G401.6 (cell line): ENCODE measurements around the gene FLNB.
"Not testable (repeated sequence)": the region's sequence is repeated elsewhere in the genome, so short reads cannot be mapped to it uniquely, and the experiment has no call there.

Source experiments
- FAIRE-seq: peaks from 2 replicates; lab custom pipeline; 2012; peaks lifted over from hg19 to GRCh38; lab: Jason Lieb, UNC

The FLNB gene

GRCh38 chr3:58052373-58053273 lies 44.4 kb downstream of the FLNB start:
- FAIRE-seq: no peak

GRCh38 chr3:58054652-58055051 lies 46.4 kb downstream of the FLNB start:
- FAIRE-seq: no peak

- FAIRE-seq: no peak
Observed at GRCh38 chr3:58055314-58055713, 47.1 kb downstream of the FLNB start.

GRCh38 chr3:58055891-58056290 lies 47.7 kb downstream of the FLNB start:
- FAIRE-seq: not testable (repeated sequence)

GRCh38 chr3:58058361-58059263 lies 50.4 kb downstream of the FLNB start:
- no peak for FAIRE-seq

- no peak for FAIRE-seq
Observed at GRCh38 chr3:58059349-58060321, 51.4 kb downstream of the FLNB start.

GRCh38 chr3:58062472-58062871 lies 54.2 kb downstream of the FLNB start:
- no peak for FAIRE-seq

GRCh38 chr3:58063022-58063815 lies 55.0 kb downstream of the FLNB start:
- FAIRE-seq: no peak

GRCh38 chr3:58064923-58065638 lies 56.9 kb downstream of the FLNB start:
- no peak for FAIRE-seq

GRCh38 chr3:58065700-58066167 lies 57.5 kb downstream of the FLNB start:
- no peak for FAIRE-seq

GRCh38 chr3:58066842-58067241 lies 58.6 kb downstream of the FLNB start:
- no peak for FAIRE-seq

- no peak for FAIRE-seq
Observed at GRCh38 chr3:58068122-58068809, 60.0 kb downstream of the FLNB start.

GRCh38 chr3:58071480-58071971 lies 63.3 kb downstream of the FLNB start:
- no peak for FAIRE-seq

GRCh38 chr3:58072052-58072762 lies 64.0 kb downstream of the FLNB start:
- no peak for FAIRE-seq

GRCh38 chr3:58072763-58073130 lies 64.5 kb downstream of the FLNB start:
- no peak for FAIRE-seq

- no peak for FAIRE-seq
Observed at GRCh38 chr3:58073301-58074108, 65.3 kb downstream of the FLNB start.

- no peak for FAIRE-seq
Observed at GRCh38 chr3:58074116-58074715, 66.0 kb downstream of the FLNB start.

- no peak for FAIRE-seq
Observed at GRCh38 chr3:58074997-58075396, 66.8 kb downstream of the FLNB start.
